K562 (cell line): ENCODE measurements around the gene ACTN3. TPM values are rescaled to one million over a fixed set of nuclear protein-coding genes. Genes with fewer than 3 reads are reported as not detected.

ENCODE experiments used
- AFF1 ChIP-seq, 2 experiments: fragments of 450-650 bp; IDR thresholded peaks; 2 replicates each; pipeline ENCODE4 v1.6.1; 2018; ENCODE audit warnings: mild to moderate bottlenecking in 2 of 2, low read depth in 1 of 2; ENCODE audit not compliant: partially characterized antibody in 2 of 2
- CBFA2T2 ChIP-seq: fragments of 450-650 bp; conservative IDR thresholded peaks from 2 replicates; pipeline ENCODE4 v1.6.1; 2017; ENCODE audit warnings: mild to moderate bottlenecking
- COPS2 ChIP-seq: fragments of 450-650 bp; conservative IDR thresholded peaks from 2 replicates; pipeline ENCODE4 v1.6.1; 2016; ENCODE audit warnings: mild to moderate bottlenecking, moderate library complexity
- DDX20 ChIP-seq: fragments of 450-650 bp; IDR thresholded peaks from 2 replicates; pipeline ENCODE4 v1.6.1; 2016; ENCODE audit warnings: missing genetic modification characterization, low read depth, mild to moderate bottlenecking, missing compliant biosample characterization, moderate library complexity
- ETV5 ChIP-seq: sonication (generic); formaldehyde crosslinking; IDR thresholded peaks from 2 replicates; pipeline ENCODE4 v1.4.0; 2020; ENCODE audit warnings: low read depth, mild to moderate bottlenecking, missing genetic modification reagents
- FOXK2 ChIP-seq, 2 experiments: fragments of 450-650 bp; IDR thresholded peaks in 1 of 2; conservative IDR thresholded peaks in 1 of 2; 2 replicates each; pipeline ENCODE4 v1.6.1; 2016; ENCODE audit warnings: low read depth in 2 of 2, mild to moderate bottlenecking in 1 of 2
- HDAC8 ChIP-seq: fragments of 450-650 bp; IDR thresholded peaks from 2 replicates; pipeline ENCODE4 v1.6.1; 2016; ENCODE audit warnings: mild to moderate bottlenecking, missing genetic modification characterization, moderate library complexity, missing compliant biosample characterization
- JUND ChIP-seq, 2 experiments: IDR thresholded peaks; 2 replicates in 1 of 2; 3 replicates in 1 of 2; pipeline ENCODE4 v1.6.1; 2011; ENCODE audit warnings: borderline replicate concordance in 2 of 2, low read depth in 2 of 2, low read length in 2 of 2, improper control_type of control experiment in 1 of 2, missing biosample characterization in 1 of 2, missing genetic modification characterization in 1 of 2, missing genetic modification reagents in 1 of 2
- PRMT5 ChIP-seq: sonication (generic); formaldehyde crosslinking; IDR thresholded peaks from 2 replicates; pipeline ENCODE4 v1.5.0; 2020; ENCODE audit warnings: missing genetic modification reagents
- SIN3B ChIP-seq: fragments of 450-650 bp; IDR thresholded peaks from 2 replicates; pipeline ENCODE4 v1.6.1; 2017; ENCODE audit warnings: low read depth, mild to moderate bottlenecking, moderate library complexity
- TEAD4 ChIP-seq, 2 experiments: sonication (generic) in 1 of 2; formaldehyde crosslinking in 1 of 2; IDR thresholded peaks; 2 replicates each; pipeline versions ENCODE4 v1.6.1 to v1.8.0; 2012 to 2022; ENCODE audit warnings: borderline replicate concordance in 1 of 2, inconsistent platforms in 1 of 2, low read length in 1 of 2, mild to moderate bottlenecking in 1 of 2, missing genetic modification reagents in 1 of 2
- TOE1 ChIP-seq, 2 experiments: fragments of 450-650 bp in 1 of 2; sonication (generic) in 1 of 2; formaldehyde crosslinking in 1 of 2; IDR thresholded peaks; 2 replicates each; pipeline versions ENCODE4 v1.7.1 to v1.8.0; 2016 to 2022; ENCODE audit warnings: borderline replicate concordance in 2 of 2, mild to moderate bottlenecking in 2 of 2, antibody characterized with exemption in 1 of 2, inconsistent platforms in 1 of 2, low read depth in 1 of 2, missing genetic modification reagents in 1 of 2, moderate library complexity in 1 of 2
- TRIM28 ChIP-seq: fragments of 450-650 bp; IDR thresholded peaks from 2 replicates; pipeline ENCODE4 v1.6.1; 2017
- YY1 ChIP-seq, 3 experiments: IDR thresholded peaks; 2 replicates each; pipeline ENCODE4 v1.6.1; 2011; ENCODE audit warnings: low read length in 2 of 3, mild to moderate bottlenecking in 2 of 3, moderate library complexity in 2 of 3, borderline replicate concordance in 1 of 3, control low read depth in 1 of 3, low read depth in 1 of 3; ENCODE audit not compliant: insufficient read depth in 3 of 3, insufficient replicate concordance in 2 of 3, control insufficient read depth in 1 of 3, insufficient read length in 1 of 3; ENCODE audit errors: extremely low read depth in 1 of 3
- ZNF12 ChIP-seq: sonication (generic); formaldehyde crosslinking; IDR thresholded peaks from 2 replicates; pipeline ENCODE4 v1.4.0; 2020; ENCODE audit warnings: mild to moderate bottlenecking, missing genetic modification reagents
- ZNF184 ChIP-seq: sonication (generic); formaldehyde crosslinking; IDR thresholded peaks from 2 replicates; pipeline ENCODE4 v1.5.0; 2020; ENCODE audit warnings: missing genetic modification reagents
- ZNF639 ChIP-seq, 2 experiments: fragments of 200-800 bp in 1 of 2; sonication (Bioruptor generic) in 1 of 2; sonication (generic) in 1 of 2; formaldehyde crosslinking in 1 of 2; IDR thresholded peaks in 1 of 2; conservative IDR thresholded peaks in 1 of 2; 2 replicates each; pipeline versions ENCODE4 v1.5.0 to v1.6.1; 2016 to 2020; ENCODE audit warnings: missing compliant biosample characterization in 1 of 2, missing genetic modification characterization in 1 of 2, missing genetic modification reagents in 1 of 2
- polyA plus RNA-seq, 8 experiments: library from polyadenylated mRNA; depleted of rRNA in 4 of 8; stranded (reverse) in 5 of 8; unstranded in 3 of 8; fragments of >200 nt; fragmentation: Nextera tagmentation in 2 of 8; fragmentation: Illumina TruSeq in 1 of 8; extraction: Ambion mirVana in 2 of 8; extraction: Trizol in 1 of 8; gene quantifications; 2 replicates each; pipeline versions ENCODE4 v1.2.1 to v1.2.3, GENCODE V29; 2011 to 2014; ENCODE audit warnings: inconsistent platforms in 1 of 8, missing spikeins in 1 of 8
- total RNA-seq, 7 experiments: library from RNA; depleted of rRNA in 6 of 7; stranded (reverse); fragments of >200 nt in 6 of 7; fragmentation: Illumina TruSeq in 2 of 7; extraction: Trizol in 2 of 7; gene quantifications; 2 replicates each; pipeline versions ENCODE4 v1.2.1 to v1.2.3, GENCODE V29; 2011 to 2021; ENCODE audit warnings: low replicate concordance in 1 of 7

ACTN3 gene
- total and polyA plus RNA-seq, 9 of the 15 experiments (the other 6 are each of a cell fraction or from before 2014, with no cell fraction given): not detected

GRCh38 chr11:66592457-66593302 lies 46.0 kb downstream of the ACTN3 start, which contains the start of the genes CCDC87 and CCS (continued):
- peak in 1 of 2 experiments; percentile 31; a peak in 1 of 4 replicates for TF ChIP-seq ZNF639 (CRISPR knock-in tag; conservative IDR thresholded peaks at IDR 0.05 in 1 of 2, IDR thresholded peaks at IDR 0.05 in 1 of 2)
- TF ChIP-seq ZNF184 (CRISPR knock-in tag): no peak
- TF ChIP-seq HDAC8 (tag): no peak
- no peak for TF ChIP-seq CBFA2T2
- TF ChIP-seq JUND (IDR thresholded peaks at IDR 0.05; ENCODE audit: borderline replicate concordance, low read depth, low read length): peak; percentile 26; the same call in 1 of the 2 replicates
- TF ChIP-seq JUND (tag; IDR thresholded peaks at IDR 0.05; ENCODE audit: borderline replicate concordance, low read depth, low read length): peak; percentile 19; the same call in 1 of the 3 replicates
- TF ChIP-seq SIN3B: no peak
- TF ChIP-seq ZNF12 (CRISPR knock-in tag): peak; percentile 37; the same call in 1 of the 2 replicates
- no peak for TF ChIP-seq COPS2
- TF ChIP-seq PRMT5 (CRISPR knock-in tag): no peak
- no peak; the same call in 1 of the 2 replicates for TF ChIP-seq TOE1 (IDR thresholded peaks at IDR 0.05; ENCODE audit: borderline replicate concordance)
- TF ChIP-seq TOE1 (CRISPR knock-in tag; IDR thresholded peaks at IDR 0.05; ENCODE audit: borderline replicate concordance, low read depth): no peak
- peak in 2 of 3 experiments; percentile 13 to 19 for TF ChIP-seq YY1 (IDR thresholded peaks at IDR 0.05; ENCODE audit: borderline replicate concordance in 1 of 3, control insufficient read depth in 1 of 3, extremely low read depth in 1 of 3, insufficient read depth in 3 of 3, insufficient read length in 1 of 3, insufficient replicate concordance in 2 of 3, low read depth in 1 of 3, low read length in 2 of 3)
- 0 out of 2 replicates have a peak, but pooled peaks have one; percentile 15 for TF ChIP-seq ETV5
- 0 out of 4 replicates have a peak, but pooled peaks of 1 of the 2 experiments have one; percentile 21 for TF ChIP-seq FOXK2 (conservative IDR thresholded peaks at IDR 0.05 in 1 of 2, IDR thresholded peaks at IDR 0.05 in 1 of 2; ENCODE audit: low read depth in 2 of 2)
- TF ChIP-seq TRIM28: peak; percentile 69
- peak; percentile 16; the same call in 1 of the 2 replicates for TF ChIP-seq TEAD4 (IDR thresholded peaks at IDR 0.05; ENCODE audit: low read length)
- TF ChIP-seq TEAD4 (CRISPR knock-in tag; IDR thresholded peaks at IDR 0.05; ENCODE audit: borderline replicate concordance): no peak
- TF ChIP-seq AFF1 (IDR thresholded peaks at IDR 0.05; ENCODE audit: low read depth in 1 of 2, partially characterized antibody in 2 of 2): no peak
- no peak for TF ChIP-seq DDX20 (tag)
